Activated T-cell treated with anti-CD3 and anti-CD28 coated beads, Interleukin-2, amount 50 U/mL, for 1 hour (primary cell): ENCODE results near the gene NHSL2.
"Not testable (repeated sequence)": the region's sequence is repeated elsewhere in the genome, so short reads cannot be mapped to it uniquely, and the experiment has no call there.

Experiments
- DNase-seq: peaks from one replicate; pipeline ENCODE4 v3.0.0-alpha.2; 2020

Gene NHSL2

GRCh38 chrX:72045552-72046277 is 135.1 kb downstream of the NHSL2 start:
- no peak for DNase-seq

GRCh38 chrX:72046447-72046846 is 135.8 kb downstream of the NHSL2 start:
- no peak for DNase-seq

DNA sequence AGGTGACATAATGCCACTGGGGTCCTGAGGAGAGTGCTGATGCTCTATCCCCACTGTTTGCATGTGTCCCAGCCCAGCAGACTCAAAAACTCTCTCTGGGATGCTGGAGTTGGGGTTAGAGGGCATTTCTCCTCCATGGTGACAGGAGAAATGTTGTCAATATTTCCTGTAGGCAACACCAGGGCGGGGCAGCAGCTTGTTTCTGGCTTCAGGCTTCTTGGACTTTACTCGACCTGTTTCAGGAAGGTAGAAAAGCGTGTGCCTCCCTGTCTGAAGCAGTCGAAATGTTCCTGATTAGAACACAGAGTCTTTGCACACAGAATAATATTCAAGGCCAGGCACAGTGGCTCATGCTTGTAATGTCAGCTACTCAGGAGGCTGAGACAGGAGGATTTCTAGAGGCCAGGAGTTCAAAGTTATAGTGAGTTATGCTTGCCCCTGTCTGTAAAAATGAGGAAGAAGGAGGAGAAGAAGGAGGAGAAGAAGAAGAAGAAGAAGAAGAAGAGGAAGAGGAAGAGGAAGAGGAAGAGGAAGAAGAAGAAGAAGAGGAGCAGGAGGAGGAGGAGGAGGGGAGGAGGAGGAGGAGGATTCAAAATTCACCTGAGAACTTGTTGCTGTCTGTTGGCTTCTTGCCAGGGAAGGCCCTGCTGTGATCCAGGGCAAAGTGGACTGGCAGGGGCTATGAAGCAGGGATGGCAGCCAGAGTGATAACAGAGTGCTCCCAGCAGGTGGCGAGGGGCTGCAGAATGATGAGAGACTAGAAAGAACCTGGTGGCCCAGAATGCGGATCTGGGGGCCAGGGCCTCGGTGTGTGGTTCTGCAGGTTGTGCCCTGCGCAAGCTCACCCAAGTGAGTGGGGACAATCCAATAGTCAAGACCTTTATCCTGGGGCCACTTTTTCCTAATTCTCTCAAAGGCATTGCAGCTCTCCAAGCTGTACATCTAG is 138.1 kb downstream of the NHSL2 start:
- no peak for DNase-seq

GRCh38 chrX:72050011-72050410 is 139.4 kb downstream of the NHSL2 start:
- DNase-seq, result no peak

DNA sequence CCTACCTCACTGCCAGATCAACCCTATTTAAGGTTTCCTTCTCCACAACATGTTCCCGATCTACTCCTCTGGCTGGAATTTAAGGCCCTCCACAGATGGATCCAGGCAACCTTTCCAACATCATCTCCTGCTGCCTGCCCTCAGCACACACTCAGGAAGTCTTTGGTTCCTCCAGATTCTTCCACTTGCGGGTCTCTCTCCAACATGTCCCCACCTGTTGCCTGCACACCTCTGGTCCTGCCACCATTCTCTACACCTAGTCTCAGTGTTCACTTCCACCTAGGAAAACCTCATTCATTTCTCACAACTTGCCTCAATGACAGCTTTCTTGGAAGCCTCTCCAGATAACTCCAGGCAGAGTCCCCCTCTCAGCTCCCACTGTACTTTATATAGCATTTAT is 140.9 kb downstream of the NHSL2 start:
- DNase-seq, result no peak

GRCh38 chrX:72052415-72053090 is 141.9 kb downstream of the NHSL2 start:
- DNase-seq, result no peak

GRCh38 chrX:72053508-72053907 is 142.9 kb downstream of the NHSL2 start:
- DNase-seq, result no peak

DNA sequence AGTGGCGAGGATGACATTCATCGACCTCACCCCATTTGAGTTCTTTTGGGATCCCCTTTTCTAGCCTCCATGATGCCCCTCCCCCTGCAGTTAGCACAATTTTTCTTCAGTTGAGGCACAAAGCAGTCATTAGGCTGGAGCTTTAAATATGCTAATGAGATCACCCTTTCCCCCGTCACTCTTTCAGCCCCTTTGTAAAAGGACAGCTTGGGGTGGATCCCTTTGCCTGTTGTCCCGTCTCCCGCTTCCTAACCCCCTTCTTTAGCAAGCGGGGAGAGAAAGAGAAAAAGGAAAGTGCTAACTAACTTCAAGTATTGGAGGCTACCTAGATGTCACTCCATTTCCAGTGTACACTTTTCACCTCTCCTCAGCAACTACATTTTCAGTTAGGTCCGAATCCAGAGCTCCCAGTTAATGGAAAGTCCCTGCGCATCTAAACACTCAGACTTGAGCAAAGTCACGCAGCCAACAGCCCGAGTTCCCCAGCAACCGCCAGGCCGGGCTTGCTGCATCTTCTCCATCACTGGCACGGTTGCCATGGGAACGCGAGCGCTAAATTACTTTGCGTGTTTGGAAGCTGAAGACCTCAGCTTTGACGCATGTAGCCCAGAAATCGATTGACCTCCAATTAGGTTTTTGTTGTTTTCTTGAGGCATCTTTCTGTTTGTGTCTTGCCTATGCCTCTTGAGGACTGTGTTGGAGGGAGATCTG is 144.3 kb downstream of the NHSL2 start:
- no peak for DNase-seq

GRCh38 chrX:72057331-72057730 is 146.7 kb downstream of the NHSL2 start:
- no peak for DNase-seq

DNA sequence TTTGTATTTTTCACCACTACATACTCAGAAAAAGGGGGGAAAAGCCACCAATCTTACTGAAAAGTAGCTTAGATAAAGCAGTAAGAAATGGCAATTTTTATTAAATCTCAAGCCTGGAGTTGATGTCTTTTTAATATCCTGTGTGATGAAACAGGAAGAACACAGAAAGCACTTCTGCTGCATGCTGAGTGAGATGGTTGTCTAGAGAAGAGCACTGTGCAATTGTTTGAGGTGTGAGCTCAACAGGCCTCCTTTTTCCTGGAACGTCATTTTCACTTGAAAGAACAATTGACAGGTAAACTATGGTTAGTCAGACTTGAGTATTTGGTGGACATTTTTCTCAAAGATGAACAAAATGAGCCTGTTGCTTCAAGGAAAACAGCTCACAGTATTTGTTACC is 147.2 kb downstream of the NHSL2 start:
- DNase-seq, result no peak

- DNase-seq, result not testable (repeated sequence)
Observed at GRCh38 chrX:72058346-72058745, 147.7 kb downstream of the NHSL2 start.

DNA sequence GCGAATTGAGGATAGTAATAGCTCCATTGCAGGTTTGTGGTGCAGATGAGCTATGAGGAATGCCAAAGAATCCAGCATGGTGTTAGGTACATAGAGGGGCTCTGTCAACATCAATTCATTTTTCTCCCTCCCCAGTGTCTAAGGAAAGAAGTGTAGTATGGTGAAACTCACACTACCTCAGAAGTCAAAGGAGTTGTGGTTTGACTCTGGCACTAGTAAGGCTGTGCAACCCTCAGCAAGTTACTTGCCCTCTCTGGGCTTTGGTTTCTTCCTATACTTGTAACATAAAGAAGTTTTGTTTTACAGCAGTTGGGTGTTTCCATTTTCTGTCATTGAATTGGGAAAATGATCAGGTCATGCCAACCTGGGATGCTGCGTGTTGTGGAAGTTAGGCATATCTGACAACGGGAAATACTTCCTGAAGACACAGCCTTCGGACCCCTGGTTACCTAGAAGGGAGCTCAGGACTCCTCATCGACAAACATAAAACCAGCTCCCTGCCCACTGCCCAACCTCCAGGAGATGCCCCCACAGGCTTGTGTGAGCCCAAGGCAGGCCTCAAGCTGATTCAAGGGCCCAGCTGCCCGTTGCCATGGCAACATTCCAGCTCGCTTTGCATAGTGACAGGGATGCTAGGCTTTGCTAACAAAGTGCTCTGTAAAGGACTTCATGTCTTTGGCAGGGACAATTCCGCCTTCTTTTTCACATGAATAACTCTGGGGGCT is 149.7 kb downstream of the NHSL2 start:
- DNase-seq, result no peak

DNA sequence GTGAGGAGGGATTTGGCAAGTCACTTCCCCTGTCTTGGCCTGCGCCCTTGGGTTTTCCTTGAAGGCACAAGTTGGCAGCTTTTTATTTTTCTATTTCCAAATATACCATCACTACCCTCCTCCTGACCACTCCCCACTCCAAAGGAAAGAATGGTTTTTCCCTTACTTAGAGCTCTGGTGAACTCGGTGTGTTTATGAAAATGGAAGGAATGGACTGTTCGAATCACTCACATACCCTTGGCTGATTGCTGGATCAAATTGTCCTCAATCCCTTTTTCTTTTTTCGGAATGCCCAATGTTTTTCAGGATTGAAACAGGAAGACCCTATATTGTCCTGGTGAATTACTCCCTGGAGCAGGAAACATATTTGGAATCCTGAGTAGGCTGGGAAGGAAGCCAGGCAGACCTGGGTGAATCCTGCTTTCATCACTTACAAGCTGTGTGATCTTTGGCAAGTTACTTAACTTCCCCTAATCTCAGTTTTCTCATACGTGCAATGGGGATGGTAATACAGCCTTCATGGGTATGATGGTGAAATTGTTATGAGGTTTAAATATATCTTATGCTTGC is 150.4 kb downstream of the NHSL2 start:
- no peak for DNase-seq

GRCh38 chrX:72062916-72063315 is 152.3 kb downstream of the NHSL2 start:
- DNase-seq, result no peak

GRCh38 chrX:72069350-72070160 is 158.9 kb downstream of the NHSL2 start:
- no peak for DNase-seq

- no peak for DNase-seq
Observed at GRCh38 chrX:72071213-72071612, 160.6 kb downstream of the NHSL2 start.

DNA sequence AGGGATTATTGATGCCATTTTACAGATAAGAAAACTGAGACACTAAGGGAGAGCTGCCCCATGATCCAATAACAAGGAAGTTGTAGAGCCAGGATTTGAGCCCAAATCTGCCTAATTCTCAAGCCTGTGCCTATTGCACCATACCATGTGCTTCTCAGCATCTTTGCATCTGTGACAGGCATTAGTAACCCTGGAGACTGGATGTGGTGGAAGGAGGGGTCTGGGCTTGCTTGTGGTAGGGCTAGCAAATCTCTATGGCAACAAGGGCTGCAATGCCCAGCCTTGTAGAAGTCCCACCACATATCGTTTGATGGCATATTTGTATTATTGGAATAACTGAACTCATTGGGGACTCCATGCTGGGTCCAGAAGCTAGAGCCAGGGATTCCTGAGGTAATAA is 163.0 kb downstream of the NHSL2 start:
- no peak for DNase-seq

DNA sequence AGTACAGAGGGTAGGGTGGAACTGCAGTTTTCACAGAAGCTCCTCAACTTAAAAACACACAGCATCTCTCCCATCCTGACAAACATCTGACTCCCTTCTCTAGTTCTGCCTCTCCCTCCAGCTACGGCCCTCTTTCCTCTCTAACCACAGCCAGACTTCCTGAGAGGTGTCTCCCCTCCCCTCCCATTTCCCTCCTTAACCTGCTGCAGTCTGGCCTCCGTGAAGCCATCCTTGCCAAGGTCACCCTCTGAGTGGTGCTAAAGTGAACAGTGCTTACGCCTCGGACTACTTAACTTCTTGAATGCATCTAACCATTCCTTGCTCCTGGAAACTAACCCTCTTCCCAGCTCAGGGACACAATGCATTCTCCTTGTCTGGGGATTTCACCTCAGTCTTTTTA is 167.8 kb downstream of the NHSL2 start:
- DNase-seq, result no peak

DNA sequence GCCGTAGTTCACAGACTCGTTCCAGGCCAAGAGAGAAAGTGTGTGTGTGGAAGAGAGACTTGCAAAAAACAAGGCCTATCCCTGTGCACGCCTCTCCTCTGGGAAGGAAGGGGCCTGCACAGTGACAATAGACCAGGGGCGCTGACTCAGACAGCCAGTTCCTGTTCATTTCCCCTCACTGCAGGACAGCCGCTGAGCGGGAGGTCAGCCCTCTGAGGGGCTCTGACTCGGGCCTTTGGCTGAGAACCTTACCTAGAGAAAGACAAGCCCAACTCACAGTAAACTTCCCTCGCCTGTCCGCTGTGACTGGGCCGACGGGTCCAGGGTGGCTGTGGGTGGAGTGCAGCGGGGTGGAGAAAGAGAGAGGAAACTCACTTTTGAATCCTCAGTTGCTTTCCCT is 169.0 kb downstream of the NHSL2 start:
- no peak for DNase-seq

DNA sequence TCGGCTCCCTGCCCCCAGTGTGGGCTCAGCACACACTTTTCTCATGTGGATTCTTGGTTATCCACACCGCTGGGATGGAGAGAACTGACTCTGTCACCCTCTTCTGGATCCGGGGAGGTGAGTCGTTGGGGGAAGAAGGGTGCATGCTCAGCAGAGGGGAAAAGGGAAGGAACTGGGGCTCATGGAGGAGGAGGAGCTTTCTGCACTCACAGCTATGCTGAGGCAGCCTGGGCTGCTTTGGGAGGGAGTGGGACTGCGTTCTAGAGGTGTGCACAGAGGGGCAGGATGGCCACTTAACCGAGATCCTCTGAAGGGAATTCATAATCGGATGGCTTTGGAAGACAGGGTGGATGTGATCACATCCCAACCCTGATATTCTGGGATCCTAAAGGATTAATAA is 169.5 kb downstream of the NHSL2 start:
- no peak for DNase-seq

DNA sequence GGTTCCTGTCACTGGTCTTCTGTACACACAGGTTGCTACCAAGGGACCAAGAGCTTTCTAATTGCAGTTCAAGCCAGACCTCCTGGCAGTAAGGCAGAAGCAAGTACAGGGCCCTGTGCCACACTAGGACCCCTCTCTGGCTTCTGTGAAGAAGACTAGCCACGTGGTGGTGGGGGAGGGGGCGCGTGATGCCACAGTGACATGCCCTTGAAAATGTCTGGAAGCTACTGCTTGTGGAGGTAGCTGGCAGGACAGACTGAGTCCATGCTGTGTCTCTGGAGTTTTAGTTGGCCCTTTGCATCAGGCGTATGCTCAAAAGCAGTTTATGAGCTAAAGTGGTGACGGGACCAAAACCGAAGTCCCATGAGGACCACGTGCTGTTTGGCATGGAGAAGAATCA is 170.2 kb downstream of the NHSL2 start:
- DNase-seq, result no peak
